NCI-H345 treated with DMSO at 0.1 percent for 48 hours (cell line): ENCODE results near the gene MMRN2.

Experiments used
- DNase-seq: peaks from one replicate; lab custom pipeline; 2025; ENCODE audit not compliant: unreplicated experiment; lab: John Stamatoyannopoulos, UW

Gene MMRN2

DNA sequence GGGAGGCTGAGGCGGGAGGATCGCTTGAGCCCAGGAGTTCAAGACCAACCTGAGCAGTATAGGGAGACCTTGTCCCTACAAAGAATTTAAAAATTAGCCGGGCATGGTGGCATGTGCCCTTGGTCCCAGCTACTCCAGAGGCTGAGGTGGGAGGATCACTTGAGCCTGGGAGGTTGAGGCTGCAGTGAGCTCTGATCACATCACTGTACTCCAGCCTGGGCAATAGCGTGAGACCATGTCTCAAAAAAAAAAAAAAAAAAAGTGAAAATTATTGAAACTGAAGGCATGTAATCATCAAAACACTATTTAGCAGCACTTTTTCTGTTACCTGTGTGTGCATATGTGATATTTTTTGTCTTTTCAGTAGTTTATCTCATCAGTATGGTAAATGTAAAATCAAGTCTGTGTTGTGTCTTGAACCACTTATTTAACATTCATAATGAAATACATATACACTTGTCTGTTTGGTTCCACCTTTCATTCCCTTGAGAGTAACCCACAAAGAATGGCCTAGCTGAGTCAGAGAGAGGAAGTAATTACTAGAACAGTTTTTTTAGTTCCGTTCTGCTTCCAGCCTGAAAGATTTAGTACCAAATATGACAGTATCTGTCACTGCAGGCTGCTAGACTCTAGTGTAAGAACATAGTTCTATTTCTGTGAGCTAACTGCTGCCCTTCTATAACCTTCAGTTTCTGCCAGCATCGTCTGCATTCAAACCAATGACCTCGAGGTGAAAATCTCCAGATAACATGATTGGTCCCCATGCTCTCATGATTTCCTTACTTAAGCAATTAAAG, 68.6 kb downstream of the MMRN2 start:
- DNase-seq = no peak
